Daoy (cell line): ENCODE data around the gene MRPL21. TPM values are rescaled to one million over a fixed set of nuclear protein-coding genes. Genes with fewer than 3 reads are reported as not detected.
A peak's percentile ranks its signal among the peaks of the same experiment; 100 is the strongest.
"Not testable (repeated sequence)": the region's sequence is repeated elsewhere in the genome, so short reads cannot be mapped to it uniquely, and the experiment has no call there.

Source experiments
- DNase-seq: peaks from one replicate; pipeline ENCODE4 v3.0.0-alpha.2; 2015; ENCODE audit warnings: low read depth
- total RNA-seq: library from RNA; depleted of rRNA; stranded (reverse); fragments of >200 nt; shearing (Covaris generic); gene quantifications from 2 replicates; pipeline ENCODE4 v1.2.3, GENCODE V29; 2014

Gene MRPL21
- total RNA-seq, 1 experiment from 2014 or later, result 111 TPM

GRCh38 chr11:68868221-68868835 is 35.3 kb downstream of the MRPL21 start:
- DNase-seq, result no peak

DNA sequence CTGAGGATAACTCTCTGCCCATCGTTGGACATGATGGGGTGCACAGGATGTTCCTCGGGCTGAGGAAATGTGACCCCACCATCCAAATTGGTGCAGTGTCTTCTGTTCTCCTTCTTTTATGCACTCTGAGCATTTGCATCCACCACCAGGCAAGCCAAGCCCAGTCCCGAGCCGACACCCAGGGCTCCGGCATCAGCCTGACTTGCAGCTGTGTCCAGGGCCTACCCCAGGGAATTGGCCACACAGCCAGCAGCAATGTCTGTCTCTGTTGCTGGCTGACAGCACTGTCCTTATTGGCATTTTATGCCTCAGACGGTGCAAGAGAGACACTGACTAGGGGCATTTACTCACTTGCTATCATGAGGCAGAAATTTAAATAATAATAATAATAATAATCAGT is 36.6 kb downstream of the MRPL21 start:
- DNase-seq, result no peak

GRCh38 chr11:68865241-68865640 is 38.4 kb downstream of the MRPL21 start:
- no peak for DNase-seq

DNA sequence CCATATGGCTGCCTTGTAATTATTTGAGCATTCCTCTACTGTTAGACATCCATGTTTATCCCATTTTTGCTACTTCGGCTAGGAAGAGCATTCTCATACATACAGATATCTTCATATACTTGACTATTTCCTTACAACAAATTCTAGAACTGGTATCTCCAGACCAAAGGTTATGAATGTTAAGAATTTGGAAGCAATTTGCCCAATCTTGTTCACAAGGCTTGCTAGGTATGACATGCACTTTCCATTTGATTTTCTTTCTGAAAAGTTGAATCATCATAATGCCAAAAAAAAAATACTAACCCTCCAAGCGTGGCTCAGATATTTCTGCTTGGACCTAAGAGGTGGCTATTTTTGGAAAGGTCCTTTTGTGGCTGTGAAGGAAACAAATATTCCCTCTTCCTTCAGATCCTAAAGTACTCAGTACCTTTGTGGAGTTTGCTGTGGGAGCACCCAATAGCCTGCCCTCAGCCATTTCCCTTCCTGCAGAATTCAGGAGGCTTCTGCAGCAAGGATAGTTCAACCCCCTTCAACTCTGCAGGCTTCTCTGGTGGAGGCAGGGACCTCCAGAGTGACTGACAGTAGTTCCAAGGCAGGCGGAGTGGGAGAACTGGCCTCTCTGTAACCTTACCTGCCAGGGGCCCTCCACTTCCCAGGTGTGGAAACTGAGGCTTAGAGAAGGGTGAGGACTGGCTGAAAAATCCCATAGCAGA is 39.9 kb downstream of the MRPL21 start:
- DNase-seq, result no peak

- DNase-seq, result no peak
These were observed 41.2 kb downstream of the MRPL21 start for GRCh38 chr11:68862421-68862820.

DNA sequence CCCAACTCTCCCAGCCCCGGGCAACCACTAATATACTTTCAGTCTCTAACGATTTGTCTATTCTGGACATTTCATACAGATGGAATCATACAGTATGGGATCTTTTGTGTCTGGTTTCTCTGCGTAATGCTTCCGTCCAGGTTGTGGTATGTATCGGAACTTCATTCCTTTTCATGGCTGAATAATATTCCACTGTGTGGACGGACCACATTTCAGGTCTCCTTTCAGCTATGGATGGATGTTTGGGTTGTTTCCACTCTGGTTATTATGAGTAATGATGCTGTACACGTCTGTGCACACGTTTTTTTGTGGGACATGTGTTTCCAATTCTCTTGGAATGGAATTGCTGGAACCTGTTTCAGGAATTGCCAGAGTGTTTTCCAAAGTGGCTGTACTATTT is 44.5 kb downstream of the MRPL21 start:
- no peak for DNase-seq

- DNase-seq, result no peak
These were observed 46.5 kb downstream of the MRPL21 start for GRCh38 chr11:68857037-68857586.

GRCh38 chr11:68856425-68857030 is 47.1 kb downstream of the MRPL21 start:
- not testable (repeated sequence) for DNase-seq

- peak; percentile 37 for DNase-seq
These were observed 48.2 kb downstream of the MRPL21 start for GRCh38 chr11:68855205-68855981.

DNA sequence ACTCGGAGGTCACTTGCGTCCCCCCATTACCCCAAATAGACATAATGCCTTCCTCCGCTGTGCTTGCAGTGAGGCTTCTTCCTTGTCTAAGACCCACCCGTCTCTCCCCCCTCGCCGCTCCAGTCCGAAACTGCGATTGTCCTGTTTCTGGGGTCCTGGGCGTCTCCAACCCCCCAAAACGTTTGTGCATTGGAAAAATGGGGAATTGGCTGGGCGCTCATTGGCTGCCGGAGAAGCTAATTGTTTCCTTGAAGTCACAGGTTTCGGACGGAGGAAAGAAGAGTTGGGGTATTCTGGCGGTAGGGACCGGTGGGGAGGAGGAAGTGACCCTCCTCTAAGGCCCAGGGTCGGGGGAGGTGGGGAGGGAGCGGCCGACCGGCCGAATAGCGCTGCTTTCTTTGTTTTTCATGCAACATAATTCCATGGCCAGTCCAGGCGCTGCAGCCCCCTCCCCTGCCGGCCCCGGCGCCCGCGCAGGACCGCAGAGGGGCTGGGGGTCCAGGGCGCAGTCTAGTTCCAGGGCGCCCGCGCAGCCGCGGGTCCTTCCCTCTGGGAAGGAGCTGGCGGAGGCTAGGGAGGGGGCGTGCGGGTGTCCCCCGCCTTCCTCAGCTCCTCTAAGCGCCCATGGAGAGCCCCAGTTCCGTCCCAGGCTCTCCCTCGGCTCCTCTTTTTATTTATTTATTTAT is 49.2 kb downstream of the MRPL21 start:
- DNase-seq, result no peak

- DNase-seq, result no peak
These were observed 51.0 kb downstream of the MRPL21 start for GRCh38 chr11:68852628-68853027.

DNA sequence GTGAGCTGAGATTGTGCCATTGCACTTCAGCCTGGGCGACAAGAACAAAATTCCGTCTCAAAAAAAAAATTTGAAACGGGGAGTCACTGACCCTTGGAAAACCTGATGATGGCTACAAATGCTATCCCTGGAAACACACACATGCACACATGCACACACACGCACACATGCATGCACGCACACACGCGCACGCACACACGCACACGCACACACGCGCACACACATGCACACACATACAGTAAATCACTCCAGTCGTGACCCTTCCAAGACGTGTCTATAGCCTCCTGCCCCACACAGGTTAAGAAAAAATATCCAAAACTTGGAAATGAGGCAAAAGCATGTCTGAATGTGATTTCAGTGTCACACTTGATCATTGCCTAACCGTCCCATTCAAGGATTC is 55.2 kb downstream of the MRPL21 start:
- DNase-seq, result no peak

- no peak for DNase-seq
These were observed 56.2 kb downstream of the MRPL21 start for GRCh38 chr11:68847395-68847794.

- no peak for DNase-seq
These were observed 58.2 kb downstream of the MRPL21 start for GRCh38 chr11:68845351-68846002.

DNA sequence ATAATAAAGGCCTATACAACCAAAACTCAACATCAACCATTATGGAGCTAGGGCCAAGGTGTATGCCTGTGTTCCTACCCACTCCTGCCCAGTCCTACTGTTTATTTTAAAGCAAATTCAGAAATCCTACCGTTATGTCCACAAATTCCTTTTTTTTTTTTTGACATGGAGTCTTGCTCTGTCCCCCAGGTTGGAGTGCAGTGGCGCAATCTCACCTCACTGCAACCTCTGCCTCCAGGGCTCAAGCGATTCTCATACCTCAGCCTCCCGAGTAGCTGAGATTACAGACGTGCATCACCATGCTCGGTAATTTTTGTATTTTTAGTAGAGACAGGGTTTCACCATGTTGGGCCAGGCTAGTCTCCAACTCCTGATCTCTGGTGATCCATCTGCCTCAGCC is 58.8 kb downstream of the MRPL21 start:
- no peak for DNase-seq

GRCh38 chr11:68844376-68844775 is 59.3 kb downstream of the MRPL21 start:
- no peak for DNase-seq

DNA sequence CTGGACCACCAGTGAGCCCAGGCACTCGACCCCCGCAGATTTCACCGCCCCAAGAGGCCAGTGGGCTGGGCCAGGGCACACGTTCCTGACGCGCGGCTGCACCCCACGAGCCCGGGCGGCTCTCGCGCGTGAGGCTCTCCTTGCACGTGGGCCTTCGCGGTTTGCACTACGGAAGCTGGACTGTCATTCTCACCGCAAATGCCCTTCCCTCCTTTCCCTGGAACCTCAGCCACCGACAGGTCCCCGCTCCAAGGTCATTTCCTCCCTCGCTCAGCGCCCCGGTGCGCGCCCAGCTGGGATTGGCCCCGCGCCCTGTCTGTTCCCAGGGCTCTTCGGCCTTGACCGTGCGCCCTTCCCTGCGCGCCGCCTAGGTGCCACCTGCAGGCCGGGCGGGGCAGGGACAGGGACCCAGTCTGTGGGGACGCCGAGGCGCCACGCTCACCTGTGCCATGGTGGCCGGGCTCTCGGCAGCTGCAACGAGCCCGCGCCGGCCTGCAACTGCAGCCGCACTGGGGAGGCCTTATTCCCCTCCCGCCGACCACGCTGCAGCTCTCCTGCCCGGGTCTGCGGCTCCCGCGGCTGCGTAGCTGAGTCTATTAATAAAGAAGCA is 59.8 kb downstream of the MRPL21 start:
- peak; percentile 86 for DNase-seq

DNA sequence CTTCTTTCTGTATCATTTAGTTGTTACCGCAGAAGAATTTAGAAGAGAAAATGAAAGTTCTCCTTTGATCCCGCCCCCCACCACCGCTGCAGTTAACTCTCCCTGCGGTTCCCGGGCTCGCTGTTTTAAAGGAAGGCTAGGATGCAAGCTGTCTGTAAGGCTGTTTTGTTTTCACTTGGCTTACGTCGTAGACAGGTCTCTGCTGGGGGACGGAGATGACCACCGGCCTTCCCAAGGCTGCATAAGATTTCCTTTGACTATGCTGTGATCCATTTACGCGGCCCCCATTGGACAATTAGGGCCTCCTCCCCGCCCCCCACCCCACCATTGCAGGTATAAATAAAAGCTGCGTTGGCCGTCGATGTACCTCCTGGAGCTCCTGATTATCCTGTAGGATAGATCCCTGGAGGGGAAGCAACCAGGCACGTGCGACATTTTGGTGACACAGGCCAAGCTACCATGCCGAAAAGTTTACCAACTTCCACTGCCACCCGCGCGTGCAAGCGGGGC is 60.5 kb downstream of the MRPL21 start:
- peak; percentile 65 for DNase-seq

DNA sequence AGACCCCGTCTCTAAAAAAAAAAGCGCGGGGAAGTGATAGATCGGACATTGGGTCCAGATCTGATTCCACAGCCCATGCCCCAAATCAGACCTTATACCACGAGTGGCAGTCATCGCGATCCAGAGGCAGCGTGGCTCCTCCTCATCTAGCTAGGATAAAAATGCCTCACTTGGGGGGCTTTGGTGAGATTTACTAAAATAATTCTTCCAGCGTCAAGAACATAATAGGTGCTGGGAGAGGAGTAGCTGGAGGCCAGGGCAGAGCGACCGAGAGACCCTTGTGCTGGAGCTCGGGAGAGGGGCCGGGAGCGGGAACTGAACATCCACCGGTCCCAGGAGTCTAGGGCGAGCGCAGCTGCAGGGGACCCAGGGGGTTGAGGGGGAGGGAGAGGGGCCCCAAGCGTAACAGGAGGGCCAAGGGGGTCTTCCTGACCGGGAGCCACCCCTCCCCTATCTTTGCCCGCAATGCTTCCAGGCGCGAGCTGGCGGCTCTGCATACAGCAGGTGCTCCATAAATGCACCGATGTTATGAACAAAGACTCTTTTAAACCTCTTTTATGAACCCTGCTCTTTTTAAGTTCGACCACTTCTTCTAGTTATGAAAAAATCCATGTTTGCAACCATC is 61.1 kb downstream of the MRPL21 start:
- DNase-seq, result no peak
